Activated naive CD4-positive, alpha-beta T cell (primary cell): ENCODE results near the gene KLHDC8A.
"Not testable (repeated sequence)": the region's sequence is repeated elsewhere in the genome, so short reads cannot be mapped to it uniquely, and the experiment has no call there.

ENCODE experiments used
- DNase-seq, 4 experiments: peaks; one replicate each; lab custom pipeline; 2025; lab: John Stamatoyannopoulos, UW

KLHDC8A gene

GRCh38 chr1:205356440-205357139, at the start of gene KLHDC8A:
TSS of gene KLHDC8A (minus strand) at chr1:205356922. CDS start at chr1:205343604, 13,318 bp downstream.
- no peak for DNase-seq

GRCh38 chr1:205406252-205406651, 49.5 kb upstream of the KLHDC8A start:
- DNase-seq, result not testable (repeated sequence)

GRCh38 chr1:205404484-205404883, 47.8 kb upstream of the KLHDC8A start:
- DNase-seq, result not testable (repeated sequence)

GRCh38 chr1:205398586-205398985, 41.9 kb upstream of the KLHDC8A start:
- no peak for DNase-seq

GRCh38 chr1:205396967-205397616, 40.4 kb upstream of the KLHDC8A start:
- DNase-seq, result no peak

GRCh38 chr1:205395616-205396015, 38.9 kb upstream of the KLHDC8A start:
- no peak for DNase-seq

GRCh38 chr1:205392650-205393049, 35.9 kb upstream of the KLHDC8A start:
- no peak for DNase-seq

- no peak for DNase-seq
Measured at GRCh38 chr1:205391386-205391785, 34.7 kb upstream of the KLHDC8A start.

GRCh38 chr1:205387845-205388244, 31.1 kb upstream of the KLHDC8A start:
- no peak for DNase-seq

GRCh38 chr1:205382990-205383389, 26.3 kb upstream of the KLHDC8A start:
- not testable (repeated sequence) for DNase-seq

- no peak for DNase-seq
Measured at GRCh38 chr1:205382561-205382960, 25.8 kb upstream of the KLHDC8A start.

GRCh38 chr1:205381305-205381704, 24.6 kb upstream of the KLHDC8A start:
- DNase-seq, result no peak

- no peak for DNase-seq
Measured at GRCh38 chr1:205380882-205381281, 24.2 kb upstream of the KLHDC8A start.

- no peak for DNase-seq
Measured at GRCh38 chr1:205379056-205379455, 22.3 kb upstream of the KLHDC8A start.

GRCh38 chr1:205377355-205377754, 20.6 kb upstream of the KLHDC8A start:
- DNase-seq, result no peak

GRCh38 chr1:205376739-205377138, 20.0 kb upstream of the KLHDC8A start:
- DNase-seq, result no peak

GRCh38 chr1:205375835-205376545, 19.3 kb upstream of the KLHDC8A start:
- DNase-seq, result no peak

GRCh38 chr1:205374210-205375078, 17.7 kb upstream of the KLHDC8A start:
- DNase-seq, result no peak

- DNase-seq, result no peak
Measured at GRCh38 chr1:205373798-205374175, 17.1 kb upstream of the KLHDC8A start.

- DNase-seq, result no peak
Measured at GRCh38 chr1:205373022-205373797, 16.5 kb upstream of the KLHDC8A start.
